Subcutaneous abdominal adipose tissue (tissue), 5 donors: Measurements from ENCODE around the gene DAPK2.

Experiments used
- H3K27ac ChIP-seq: one replicate; pipeline ENCODE4 v1.7.0; 2013; ENCODE audit warnings: low read depth, mild to moderate bottlenecking, inconsistent platforms, low read length, moderate library complexity
- H3K27me3 ChIP-seq, 5 donors: one replicate each; pipeline ENCODE4 v1.7.0; 2013; ENCODE audit warnings: low read length in 5 of 5, inconsistent platforms in 1 of 5; ENCODE audit not compliant: control insufficient read depth in 5 of 5, insufficient read depth in 4 of 5
- H3K36me3 ChIP-seq, 5 donors: one replicate each; pipeline ENCODE4 v1.7.0; 2013; ENCODE audit warnings: low read length in 5 of 5; ENCODE audit not compliant: control insufficient read depth in 5 of 5, insufficient read depth in 5 of 5
- H3K4me1 ChIP-seq, 5 donors: one replicate each; pipeline ENCODE4 v1.7.0; 2013; ENCODE audit warnings: low read length in 5 of 5, mild to moderate bottlenecking in 3 of 5, moderate library complexity in 1 of 5; ENCODE audit not compliant: control insufficient read depth in 5 of 5, insufficient read depth in 5 of 5
- H3K4me3 ChIP-seq, 5 donors: one replicate each; pipeline ENCODE4 v1.7.0; 2013; ENCODE audit warnings: low read length in 5 of 5, low read depth in 1 of 5
- H3K9ac ChIP-seq, 5 donors: one replicate each; pipeline ENCODE4 v1.7.0; 2013; ENCODE audit warnings: low read length in 5 of 5, mild to moderate bottlenecking in 4 of 5, moderate library complexity in 3 of 5
- H3K9me3 ChIP-seq, 5 donors: one replicate each; pipeline ENCODE4 v1.7.0; 2013; ENCODE audit warnings: low read length in 5 of 5; ENCODE audit not compliant: control insufficient read depth in 5 of 5
- donor health status: healthy.
- donor health status: healthy.
- donor health status: healthy.
- donor health status: healthy.
- donor health status: healthy.

DAPK2 gene

GRCh38 chr15:63912061-63912615 is 134.1 kb downstream of the DAPK2 start:
- Histone ChIP-seq H3K9ac (no peak overlapping the region), H3K4me1 (peaks cover 3 to 37% (median 27%) of the 10 kb centered on the region in 5 donors), H3K27me3 (no peaks in the 10 kb centered on the region), H3K9me3 (no peaks in the 10 kb centered on the region), H3K27ac (no peak overlapping the region), H3K36me3 (peaks cover 0 to 23% (median 12%) of the 10 kb centered on the region in 5 donors), H3K4me3 (no peak overlapping the region)

GRCh38 chr15:63911160-63911559 is 135.1 kb downstream of the DAPK2 start:
- H3K27ac ChIP-seq, result no peak overlapping the region
- H3K36me3 ChIP-seq, result peaks cover 0 to 23% (median 12%) of the 10 kb centered on the region in 5 donors
- H3K9ac ChIP-seq, result no peak overlapping the region
- H3K27me3 ChIP-seq, result no peaks in the 10 kb centered on the region
- no peaks in the 10 kb centered on the region for H3K9me3 ChIP-seq
- H3K4me1 ChIP-seq, result peaks cover 6 to 38% (median 32%) of the 10 kb centered on the region in 5 donors
- H3K4me3 ChIP-seq, result no peak overlapping the region

GRCh38 chr15:63909819-63910437 is 136.4 kb downstream of the DAPK2 start:
- H3K4me3 ChIP-seq, result no peak overlapping the region
- H3K9me3 ChIP-seq, result no peaks in the 10 kb centered on the region
- H3K9ac ChIP-seq, result peak overlapping the region in 1 of 5 donors; percentile 38
- peak overlapping the region; percentile 54 for H3K27ac ChIP-seq
- peaks cover 0 to 23% (median 12%) of the 10 kb centered on the region in 5 donors for H3K36me3 ChIP-seq
- peaks cover 7 to 42% (median 40%) of the 10 kb centered on the region in 5 donors for H3K4me1 ChIP-seq
- no peaks in the 10 kb centered on the region for H3K27me3 ChIP-seq

GRCh38 chr15:63908991-63909390 is 137.3 kb downstream of the DAPK2 start:
- Histone ChIP-seq H3K4me3 (no peak overlapping the region), H3K9ac (no peak overlapping the region), H3K27ac (peak overlapping the region; percentile 67), H3K4me1 (peaks cover 7 to 43% (median 41%) of the 10 kb centered on the region in 5 donors), H3K36me3 (peaks cover 0 to 23% (median 12%) of the 10 kb centered on the region in 5 donors), H3K9me3 (no peaks in the 10 kb centered on the region), H3K27me3 (no peaks in the 10 kb centered on the region)

- Histone ChIP-seq H3K4me1 (peaks cover 7 to 48% (median 43%) of the 10 kb centered on the region in 5 donors), H3K9ac (no peak overlapping the region), H3K9me3 (no peaks in the 10 kb centered on the region), H3K27ac (peak overlapping the region; percentile 67), H3K36me3 (peaks cover 0 to 23% (median 12%) of the 10 kb centered on the region in 5 donors), H3K4me3 (no peak overlapping the region), H3K27me3 (no peaks in the 10 kb centered on the region)
Measured at GRCh38 chr15:63908281-63908680, 138.0 kb downstream of the DAPK2 start.

- peaks cover 9 to 53% (median 46%) of the 10 kb centered on the region in 5 donors for H3K4me1 ChIP-seq
- no peaks in the 10 kb centered on the region for H3K27me3 ChIP-seq
- H3K9ac ChIP-seq, result no peak overlapping the region
- peak overlapping the region; percentile 67 for H3K27ac ChIP-seq
- H3K36me3 ChIP-seq, result peaks cover 0 to 23% (median 12%) of the 10 kb centered on the region in 5 donors
- no peaks in the 10 kb centered on the region for H3K9me3 ChIP-seq
- no peak overlapping the region for H3K4me3 ChIP-seq
Measured at GRCh38 chr15:63907521-63907920, 138.8 kb downstream of the DAPK2 start.

- Histone ChIP-seq H3K4me3 (no peak overlapping the region), H3K27me3 (no peaks in the 10 kb centered on the region), H3K4me1 (peaks cover 12 to 66% (median 59%) of the 10 kb centered on the region in 5 donors), H3K9me3 (no peaks in the 10 kb centered on the region), H3K36me3 (peaks cover 0 to 14% (median 8%) of the 10 kb centered on the region in 5 donors), H3K9ac (peak overlapping the region in 2 of 5 donors; percentile 27 to 43), H3K27ac (peak overlapping the region; percentile 67)
Measured at GRCh38 chr15:63906266-63906584, 140.1 kb downstream of the DAPK2 start.

- Histone ChIP-seq H3K9ac (peak overlapping the region in 2 of 5 donors; percentile 27 to 43), H3K4me1 (peaks cover 12 to 66% (median 60%) of the 10 kb centered on the region in 5 donors), H3K9me3 (no peaks in the 10 kb centered on the region), H3K4me3 (no peak overlapping the region), H3K27ac (peak overlapping the region; percentile 67), H3K27me3 (no peaks in the 10 kb centered on the region), H3K36me3 (peaks cover 0 to 12% (median 8%) of the 10 kb centered on the region in 5 donors)
Measured at GRCh38 chr15:63905558-63906265, 140.6 kb downstream of the DAPK2 start.

GRCh38 chr15:63905131-63905530 is 141.2 kb downstream of the DAPK2 start:
- H3K27ac ChIP-seq, result peak overlapping the region; percentile 67
- no peak overlapping the region for H3K4me3 ChIP-seq
- no peaks in the 10 kb centered on the region for H3K27me3 ChIP-seq
- H3K9me3 ChIP-seq, result no peaks in the 10 kb centered on the region
- peaks cover 12 to 66% (median 60%) of the 10 kb centered on the region in 5 donors for H3K4me1 ChIP-seq
- H3K9ac ChIP-seq, result no peak overlapping the region
- H3K36me3 ChIP-seq, result peaks cover 0 to 12% (median 8%) of the 10 kb centered on the region in 5 donors

GRCh38 chr15:63904042-63904441 is 142.2 kb downstream of the DAPK2 start:
- H3K27ac ChIP-seq, result peak overlapping the region; percentile 30
- H3K9me3 ChIP-seq, result no peaks in the 10 kb centered on the region
- no peak overlapping the region for H3K4me3 ChIP-seq
- H3K36me3 ChIP-seq, result peaks cover 0 to 12% (median 8%) of the 10 kb centered on the region in 5 donors
- H3K4me1 ChIP-seq, result peaks cover 10 to 66% (median 59%) of the 10 kb centered on the region in 5 donors
- H3K9ac ChIP-seq, result no peak overlapping the region
- no peaks in the 10 kb centered on the region for H3K27me3 ChIP-seq
